GM18526 (cell line): ENCODE data around the gene AWAT2.

Source experiments
- POLR2A ChIP-seq: IDR thresholded peaks from 3 replicates; pipeline ENCODE4 v1.6.1; 2011; ENCODE audit not compliant: insufficient read length; ENCODE audit errors: extremely low read depth

AWAT2 gene

GRCh38 chrX:70049925-70050324, at the start of gene AWAT2:
TSS of gene AWAT2 (minus strand) at chrX:70049938. CDS start at chrX:70049932, 6 bp downstream.
- no peak for TF ChIP-seq POLR2A

GRCh38 chrX:70096052-70096451, 46.3 kb upstream of the AWAT2 start:
- TF ChIP-seq POLR2A: no peak

- TF ChIP-seq POLR2A: no peak
Measured at GRCh38 chrX:70092247-70092646, 42.5 kb upstream of the AWAT2 start.

GRCh38 chrX:70089604-70090297, 40.0 kb upstream of the AWAT2 start:
- no peak for TF ChIP-seq POLR2A

GRCh38 chrX:70088751-70089150, 39.0 kb upstream of the AWAT2 start:
- no peak for TF ChIP-seq POLR2A

GRCh38 chrX:70087857-70088630, 38.3 kb upstream of the AWAT2 start:
- no peak for TF ChIP-seq POLR2A

GRCh38 chrX:70084592-70085240, 35.0 kb upstream of the AWAT2 start:
- TF ChIP-seq POLR2A: no peak

GRCh38 chrX:70082723-70083122, 33.0 kb upstream of the AWAT2 start:
- no peak for TF ChIP-seq POLR2A

- no peak for TF ChIP-seq POLR2A
Measured at GRCh38 chrX:70079870-70080269, 30.1 kb upstream of the AWAT2 start.

GRCh38 chrX:70079297-70079696, 29.6 kb upstream of the AWAT2 start:
- TF ChIP-seq POLR2A: no peak

GRCh38 chrX:70066646-70067045, 16.9 kb upstream of the AWAT2 start:
- TF ChIP-seq POLR2A: no peak

- no peak for TF ChIP-seq POLR2A
Measured at GRCh38 chrX:70062961-70063550, 13.3 kb upstream of the AWAT2 start.

- no peak for TF ChIP-seq POLR2A
Measured at GRCh38 chrX:70062076-70062475, 12.3 kb upstream of the AWAT2 start, which contains the start of gene OTUD6A. TSS of gene OTUD6A (plus strand) at chrX:70062457. CDS start at chrX:70062525, 68 bp downstream.

GRCh38 chrX:70054391-70054790, 4.7 kb upstream of the AWAT2 start:
- TF ChIP-seq POLR2A: no peak

- no peak for TF ChIP-seq POLR2A
Measured at GRCh38 chrX:70052895-70053615, 3.3 kb upstream of the AWAT2 start.
